NT2/D1 (cell line): ENCODE data around the gene SRP9.
"Not testable (repeated sequence)": the region's sequence is repeated elsewhere in the genome, so short reads cannot be mapped to it uniquely, and the experiment has no call there.

Experiments used
- DNase-seq: peaks from one replicate; pipeline ENCODE4 v3.0.0-alpha.2; 2011; ENCODE audit warnings: low read depth, low spot score
- H3K27me3 ChIP-seq: 2 replicates; pipeline ENCODE4 v1.6.0; 2011; ENCODE audit warnings: mild to moderate bottlenecking; ENCODE audit not compliant: insufficient read length, insufficient read depth
- H3K36me3 ChIP-seq: 2 replicates; pipeline ENCODE4 v1.6.1; 2011; ENCODE audit warnings: mild to moderate bottlenecking, low read length, mixed read lengths; ENCODE audit not compliant: insufficient read depth, insufficient read length
- H3K4me1 ChIP-seq: 2 replicates; pipeline ENCODE4 v1.5.1; 2011; ENCODE audit not compliant: insufficient read depth, insufficient read length
- H3K4me3 ChIP-seq: 2 replicates; pipeline ENCODE4 v1.5.1; 2011; ENCODE audit warnings: low read depth; ENCODE audit not compliant: insufficient read length
- H3K9ac ChIP-seq: 2 replicates; pipeline ENCODE4 v1.6.0; 2011; ENCODE audit warnings: low read depth; ENCODE audit not compliant: insufficient read length
- H3K9me3 ChIP-seq: 2 replicates; pipeline ENCODE4 v1.5.1; 2011; ENCODE audit warnings: mild to moderate bottlenecking, low read length; ENCODE audit not compliant: insufficient read depth
- SUZ12 ChIP-seq: IDR thresholded peaks from 2 replicates; pipeline ENCODE4 v1.6.1; 2011; ENCODE audit not compliant: insufficient read length, insufficient read depth; ENCODE audit errors: extremely low read depth
- YY1 ChIP-seq: IDR thresholded peaks from 2 replicates; pipeline ENCODE4 v1.6.1; 2011; ENCODE audit not compliant: insufficient read length, insufficient read depth
- ZNF274 ChIP-seq: IDR thresholded peaks from 2 replicates; pipeline ENCODE4 v1.6.1; 2011; ENCODE audit warnings: mild to moderate bottlenecking, low read depth, low read length

Gene SRP9

GRCh38 chr1:225814381-225814780 is 36.8 kb downstream of the SRP9 start:
- H3K9ac ChIP-seq = no peak overlapping the region

GRCh38 chr1:225815090-225815489 is 37.5 kb downstream of the SRP9 start:
- not testable (repeated sequence) for DNase-seq, H3K27me3 ChIP-seq, H3K4me3 ChIP-seq, H3K9me3 ChIP-seq, H3K9ac ChIP-seq
- peaks cover 20% of the 10 kb centered on the region for H3K4me1 ChIP-seq
- H3K36me3 ChIP-seq = peaks cover 39% of the 10 kb centered on the region

More at GRCh38 chr1:225814381-225814780, 36.8 kb downstream of the SRP9 start:
- H3K27me3 ChIP-seq = peaks cover 3% of the 10 kb centered on the region
- peaks cover 34% of the 10 kb centered on the region for H3K36me3 ChIP-seq
- no peak overlapping the region for H3K4me3 ChIP-seq
- H3K9me3 ChIP-seq = no peaks in the 10 kb centered on the region
- TF ChIP-seq YY1 = no peak
- DNase-seq = no peak
- H3K4me1 ChIP-seq = peaks cover 20% of the 10 kb centered on the region

- peaks cover 39% of the 10 kb centered on the region for H3K36me3 ChIP-seq
- H3K9ac ChIP-seq = no peak overlapping the region
- no peak overlapping the region for H3K4me3 ChIP-seq
- TF ChIP-seq YY1 (no peak), ZNF274 (no peak), SUZ12 (no peak)
- DNase-seq = no peak
- H3K27me3 ChIP-seq = no peaks in the 10 kb centered on the region
- H3K4me1 ChIP-seq = peaks cover 20% of the 10 kb centered on the region
- H3K9me3 ChIP-seq = no peaks in the 10 kb centered on the region
Observed at GRCh38 chr1:225815526-225816178, 38.0 kb downstream of the SRP9 start.

GRCh38 chr1:225816643-225817538 is 39.3 kb downstream of the SRP9 start:
- peaks cover 38% of the 10 kb centered on the region for H3K36me3 ChIP-seq

GRCh38 chr1:225817611-225818061 is 40.0 kb downstream of the SRP9 start:
- TF ChIP-seq SUZ12 (no peak), YY1 (no peak), ZNF274 (no peak)
- no peaks in the 10 kb centered on the region for H3K9me3 ChIP-seq
- no peak overlapping the region for H3K4me3 ChIP-seq
- H3K4me1 ChIP-seq = peaks cover 17% of the 10 kb centered on the region
- H3K9ac ChIP-seq = peak overlapping the region; percentile 62
- H3K27me3 ChIP-seq = no peaks in the 10 kb centered on the region
- DNase-seq = no peak
- H3K36me3 ChIP-seq = peaks cover 34% of the 10 kb centered on the region

More at GRCh38 chr1:225816643-225817538, 39.3 kb downstream of the SRP9 start:
- TF ChIP-seq SUZ12 (no peak), ZNF274 (no peak), YY1 (no peak)
- H3K9ac ChIP-seq = peak overlapping the region; percentile 62
- H3K4me1 ChIP-seq = peaks cover 20% of the 10 kb centered on the region
- H3K9me3 ChIP-seq = no peaks in the 10 kb centered on the region
- H3K27me3 ChIP-seq = no peaks in the 10 kb centered on the region
- DNase-seq = no peak
- H3K4me3 ChIP-seq = no peak overlapping the region

- peaks cover 17% of the 10 kb centered on the region for H3K4me1 ChIP-seq
- H3K9ac ChIP-seq = no peak overlapping the region
- no peaks in the 10 kb centered on the region for H3K27me3 ChIP-seq
- TF ChIP-seq ZNF274 (no peak), YY1 (no peak), SUZ12 (no peak)
- H3K9me3 ChIP-seq = no peaks in the 10 kb centered on the region
- no peak overlapping the region for H3K4me3 ChIP-seq
- H3K36me3 ChIP-seq = peaks cover 32% of the 10 kb centered on the region
- DNase-seq = no peak
Observed at GRCh38 chr1:225818229-225818628, 40.6 kb downstream of the SRP9 start.
